SU-DHL-6 (cell line): ENCODE measurements around the gene FPGS.

Experiments
- H2AFZ ChIP-seq: fragments of 200-600 bp; sonication (generic); 2 replicates; pipeline ENCODE4 v1.6.1; 2014; ENCODE audit warnings: low read depth, mild to moderate bottlenecking, moderate library complexity, mixed read lengths, antibody characterized with exemption, low read length; ENCODE audit not compliant: severe bottlenecking
- H3F3A ChIP-seq: fragments of 200-600 bp; shearing (Covaris generic); 2 replicates; pipeline ENCODE4 v1.6.0; 2016; ENCODE audit warnings: antibody characterized with exemption, mild to moderate bottlenecking; ENCODE audit not compliant: insufficient read depth
- H3K27ac ChIP-seq: fragments of 200-600 bp; sonication (generic); 2 replicates; pipeline ENCODE4 v1.5.1; 2016; ENCODE audit warnings: low read depth, mild to moderate bottlenecking, low read length, moderate library complexity, mixed read lengths
- H3K27me3 ChIP-seq: fragments of 200-600 bp; sonication (generic), shearing (Covaris generic); 2 replicates; pipeline ENCODE4 v1.6.0; 2014; ENCODE audit warnings: mild to moderate bottlenecking, low read length
- H3K36me3 ChIP-seq: fragments of 200-600 bp; sonication (generic); 2 replicates; pipeline ENCODE4 v1.6.1; 2014; ENCODE audit warnings: mild to moderate bottlenecking, low read length, mixed read lengths
- H3K4me2 ChIP-seq: fragments of 300-600, 200-600 bp; shearing (Covaris generic), sonication (generic); 2 replicates; pipeline ENCODE4 v1.6.0; 2014; ENCODE audit warnings: low read length, low read depth, mild to moderate bottlenecking; ENCODE audit not compliant: poor library complexity, severe bottlenecking
- H3K4me3 ChIP-seq: fragments of 200-600 bp; sonication (generic); 2 replicates; pipeline ENCODE4 v1.5.1; 2014; ENCODE audit warnings: antibody characterized with exemption, low read length, mild to moderate bottlenecking, mixed read lengths; ENCODE audit not compliant: insufficient read depth, poor library complexity, severe bottlenecking
- H3K79me2 ChIP-seq: fragments of 200-600 bp; sonication (generic); 2 replicates; pipeline ENCODE4 v1.6.1; 2014; ENCODE audit warnings: mild to moderate bottlenecking, low read length, moderate library complexity; ENCODE audit not compliant: insufficient read depth
- H3K9ac ChIP-seq: fragments of 200-600 bp; sonication (generic); 2 replicates; pipeline ENCODE4 v1.7.0; 2014; ENCODE audit warnings: mild to moderate bottlenecking, low read length
- H3K9me2 ChIP-seq: fragments of 200-600 bp; sonication (generic); replicated peaks from 2 replicates; pipeline ENCODE4 v1.6.1; 2014; ENCODE audit warnings: low read length; ENCODE audit not compliant: insufficient read depth
- H3K9me3 ChIP-seq: fragments of 200-600 bp; sonication (generic); 2 replicates; pipeline ENCODE4 v1.6.1; 2014; ENCODE audit warnings: low read length, mixed read lengths; ENCODE audit not compliant: insufficient read depth
- H4K20me1 ChIP-seq: fragments of 200-600 bp; sonication (generic); 2 replicates; pipeline ENCODE4 v1.6.1; 2014; ENCODE audit warnings: low read depth, mild to moderate bottlenecking, antibody characterized with exemption, low read length, moderate library complexity, mixed read lengths
- CTCF ChIP-seq: fragments of 200-600 bp; sonication (generic); IDR thresholded peaks from one replicate; pipeline ENCODE4 v1.5.1; 2017; ENCODE audit warnings: antibody characterized with exemption, mild to moderate bottlenecking, low read length, moderate library complexity; ENCODE audit not compliant: insufficient read depth, poor library complexity, severe bottlenecking
- EZH2phosphoT487 ChIP-seq: fragments of 200-600 bp; sonication (generic), shearing (Covaris generic); conservative IDR thresholded peaks from 2 replicates; pipeline ENCODE4 v1.6.1; 2018; ENCODE audit warnings: mild to moderate bottlenecking, antibody characterized with exemption, low read length, moderate library complexity, mixed read lengths

The FPGS gene

GRCh38 chr9:127758843-127759242 lies 43.8 kb upstream of the FPGS start:
- H3K27ac ChIP-seq: no peak overlapping the region
- no peaks in the 10 kb centered on the region for H3K36me3 ChIP-seq
- H3K79me2 ChIP-seq: no peaks in the 10 kb centered on the region
- no peak for TF ChIP-seq EZH2phosphoT487
- no peak for TF ChIP-seq CTCF
- H3K9ac ChIP-seq: no peak overlapping the region
- H3K9me3 ChIP-seq: no peaks in the 10 kb centered on the region
- no peak overlapping the region for H3K4me3 ChIP-seq
- no peak overlapping the region for H2AFZ ChIP-seq
- H4K20me1 ChIP-seq: no peaks in the 10 kb centered on the region
- H3K27me3 ChIP-seq: no peaks in the 10 kb centered on the region
- no peak overlapping the region for H3K4me2 ChIP-seq
- no peaks in the 10 kb centered on the region for H3K9me2 ChIP-seq
- H3F3A ChIP-seq: no peaks in the 10 kb centered on the region

- Histone ChIP-seq H3K4me2 (no peak overlapping the region), H2AFZ (no peak overlapping the region), H3K79me2 (no peaks in the 10 kb centered on the region), H3K9me3 (no peaks in the 10 kb centered on the region), H3K27ac (no peak overlapping the region), H3K9ac (no peak overlapping the region), H3K36me3 (no peaks in the 10 kb centered on the region), H3F3A (no peaks in the 10 kb centered on the region), H3K4me3 (no peak overlapping the region), H3K27me3 (no peaks in the 10 kb centered on the region), H3K9me2 (no peaks in the 10 kb centered on the region), H4K20me1 (no peaks in the 10 kb centered on the region)
- TF ChIP-seq CTCF: no peak
- no peak for TF ChIP-seq EZH2phosphoT487
These were observed 41.6 kb upstream of the FPGS start for GRCh38 chr9:127761061-127761460.

- H3F3A ChIP-seq: no peaks in the 10 kb centered on the region
- H3K4me2 ChIP-seq: no peak overlapping the region
- H3K9ac ChIP-seq: no peak overlapping the region
- no peak overlapping the region for H3K4me3 ChIP-seq
- no peaks in the 10 kb centered on the region for H3K9me2 ChIP-seq
- TF ChIP-seq CTCF (no peak), EZH2phosphoT487 (no peak)
- no peaks in the 10 kb centered on the region for H3K9me3 ChIP-seq
- no peaks in the 10 kb centered on the region for H3K27me3 ChIP-seq
- H3K36me3 ChIP-seq: no peaks in the 10 kb centered on the region
- no peaks in the 10 kb centered on the region for H4K20me1 ChIP-seq
- no peak overlapping the region for H2AFZ ChIP-seq
- no peak overlapping the region for H3K27ac ChIP-seq
- no peaks in the 10 kb centered on the region for H3K79me2 ChIP-seq
These were observed 41.2 kb upstream of the FPGS start for GRCh38 chr9:127761491-127761956.
